ENCODE data around the gene PWWP2B.
A peak's percentile ranks its signal among the peaks of the same experiment; 100 is the strongest.
"Not testable (repeated sequence)": the region's sequence is repeated elsewhere in the genome, so short reads cannot be mapped to it uniquely, and the experiment has no call there.

Gene PWWP2B

DNA sequence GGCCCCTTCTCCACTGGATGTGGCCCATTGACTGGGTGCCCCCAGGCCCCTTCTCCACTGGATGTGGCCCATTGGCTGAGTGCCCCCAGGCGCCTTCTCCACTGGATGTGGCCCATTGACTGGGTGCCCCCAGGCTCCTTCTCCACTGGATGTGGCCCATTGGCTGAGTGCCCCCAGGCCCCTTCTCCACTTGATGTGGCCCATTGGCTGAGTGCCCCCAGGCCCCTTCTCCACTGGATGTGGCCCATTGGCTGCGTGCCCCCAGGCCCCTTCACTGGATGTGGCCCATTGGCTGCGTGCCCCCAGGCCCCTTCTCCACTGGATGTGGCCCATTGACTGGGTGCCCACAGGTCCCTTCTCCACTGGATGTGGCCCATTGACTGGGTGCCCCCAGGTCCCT lies 39.1 kb downstream of the PWWP2B start:
- DNase-seq, result not testable (repeated sequence)

DNA sequence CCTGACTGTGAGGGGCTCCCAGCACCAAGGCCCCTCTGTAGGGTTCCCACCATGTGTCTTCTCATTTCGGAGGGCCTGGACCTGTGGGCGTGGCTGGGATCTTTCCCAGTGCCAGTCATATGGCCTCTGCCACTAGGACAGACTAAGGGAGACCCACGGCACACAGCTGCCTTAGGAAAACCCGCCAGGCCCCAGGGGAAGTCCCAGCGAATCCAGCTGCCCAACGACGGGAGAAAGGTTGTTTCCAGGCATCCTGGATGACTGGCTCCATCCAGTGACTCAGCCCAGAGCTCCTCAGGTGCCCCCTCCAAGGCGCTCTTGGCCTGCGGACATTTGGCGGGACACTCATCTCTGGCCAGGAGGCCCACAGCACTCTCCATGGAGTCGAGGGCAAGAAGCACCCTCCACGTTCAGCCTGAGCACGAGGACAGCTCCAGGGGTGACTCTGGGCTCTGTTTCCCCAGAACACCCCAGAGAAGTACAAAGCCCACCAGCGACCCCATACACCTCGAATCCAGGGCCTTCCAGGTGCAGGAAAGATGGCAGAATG lies 39.9 kb downstream of the PWWP2B start:
- DNase-seq, result no peak

DNA sequence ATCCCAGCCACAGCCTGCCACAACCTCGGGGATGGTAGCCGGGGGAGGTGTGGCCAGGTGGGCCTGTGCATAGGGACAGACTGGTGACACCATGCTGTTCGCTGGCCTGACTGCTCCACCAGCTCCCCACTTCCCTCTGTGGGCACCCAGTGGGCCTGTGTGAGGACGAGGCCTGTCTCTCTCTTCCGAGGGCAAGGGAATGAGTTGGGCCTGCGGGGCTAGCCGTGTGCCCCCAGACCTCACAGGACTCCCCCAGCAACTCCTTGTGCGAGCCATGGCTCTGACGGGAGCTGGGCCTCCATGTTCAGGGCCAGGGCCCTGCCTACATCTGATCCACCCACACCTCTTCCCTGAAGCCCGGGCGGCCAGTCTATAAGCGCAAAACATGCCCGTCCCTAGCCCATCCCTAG lies 40.5 kb downstream of the PWWP2B start:
- no peak for DNase-seq

DNA sequence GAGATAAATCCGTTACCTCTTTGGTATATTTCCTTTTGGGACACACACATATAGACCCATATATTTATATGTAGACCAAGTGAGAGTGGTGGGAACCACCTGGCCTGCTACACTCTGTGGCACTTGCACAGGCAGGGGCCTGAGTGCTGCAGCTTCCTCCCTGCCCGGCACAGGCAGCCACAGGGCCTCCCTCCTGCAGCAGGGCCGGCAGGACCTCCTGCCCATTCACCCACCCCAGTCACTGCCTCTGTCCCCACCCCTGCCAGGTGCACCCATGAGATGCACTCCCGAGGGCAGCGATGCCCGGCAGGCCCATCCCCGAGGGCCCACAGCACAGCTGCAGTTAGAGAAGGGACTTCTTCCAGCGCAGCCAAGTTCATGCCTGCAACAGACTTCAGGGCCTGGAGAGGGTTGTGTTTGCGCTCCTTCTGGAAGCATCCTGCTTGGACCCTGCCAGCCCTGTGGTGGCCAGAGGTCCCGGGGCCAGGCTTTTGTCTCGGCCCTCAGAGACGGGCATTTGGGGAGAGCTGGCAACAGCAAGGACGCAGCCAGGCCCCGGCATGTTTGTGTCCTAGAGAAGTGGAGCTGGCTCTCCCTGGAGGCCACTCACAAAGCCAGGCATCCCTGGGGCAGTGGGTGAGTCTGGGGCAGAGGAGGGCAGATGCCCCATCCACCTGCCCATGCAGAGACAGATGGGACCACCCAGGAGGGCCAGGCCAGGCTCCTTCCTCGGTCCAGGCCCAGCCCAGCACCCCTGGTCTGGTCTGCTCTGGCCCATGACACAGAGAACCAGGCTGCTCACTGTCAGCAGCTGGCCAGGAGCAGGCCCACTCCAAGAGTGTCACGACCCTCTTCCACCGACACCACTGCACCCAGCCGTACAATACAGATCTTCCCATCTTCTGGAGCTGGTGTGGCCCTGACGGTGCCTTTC lies 41.4 kb downstream of the PWWP2B start:
- DNase-seq, result no peak

DNA sequence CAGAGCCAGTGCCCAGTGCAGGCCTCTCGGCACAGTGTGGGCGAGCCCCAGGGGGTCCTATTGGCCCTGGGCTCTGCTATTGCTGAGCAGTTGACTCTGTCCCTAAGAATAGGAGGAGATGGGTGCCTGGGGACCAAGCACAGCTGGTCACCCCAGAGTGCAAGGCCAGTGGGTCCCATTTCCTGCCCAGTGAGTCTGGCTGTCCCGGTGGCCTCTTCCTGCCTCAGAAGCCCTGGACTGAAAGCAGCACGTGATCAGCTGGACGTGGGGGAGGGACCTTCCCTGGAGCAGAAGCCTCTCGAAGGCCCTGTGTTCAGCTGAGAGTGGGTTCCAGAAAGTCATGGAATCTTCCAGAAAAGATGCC lies 42.0 kb downstream of the PWWP2B start:
- DNase-seq, result no peak

DNA sequence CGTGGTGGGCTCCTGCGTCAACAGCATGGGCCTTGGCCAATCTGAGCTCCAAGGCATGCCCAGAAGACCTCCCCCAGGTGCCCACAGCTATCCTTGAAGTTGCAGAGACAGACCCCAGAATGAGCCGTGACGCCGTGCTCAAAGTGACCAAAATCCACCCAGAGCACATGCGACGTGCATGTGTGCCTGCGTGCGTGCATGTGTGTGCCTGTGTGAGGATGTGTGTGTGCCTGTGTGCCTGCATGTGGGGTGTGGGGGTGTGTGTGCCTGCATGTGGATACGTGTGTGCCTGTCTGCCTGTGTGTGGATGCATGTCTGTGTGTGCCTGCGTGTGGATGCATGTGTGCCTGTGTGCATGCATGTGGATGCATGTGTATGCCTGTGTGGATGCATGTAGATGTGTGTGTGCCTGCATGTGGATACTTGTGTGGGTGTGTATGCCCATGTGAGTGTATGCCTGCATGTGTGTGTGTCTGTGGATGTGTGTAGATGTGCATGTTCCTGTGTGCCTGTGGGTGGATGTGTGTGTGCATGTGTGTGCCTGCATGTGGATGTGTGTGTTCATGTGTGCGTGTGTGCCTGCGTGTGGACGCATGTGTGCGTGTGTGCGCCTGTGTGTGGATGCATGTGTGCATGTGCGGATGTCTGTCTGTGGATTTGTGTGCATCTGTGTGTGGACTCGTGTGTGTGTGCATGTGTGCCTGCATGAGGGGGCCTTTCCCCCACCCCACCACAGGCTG lies 42.6 kb downstream of the PWWP2B start:
- no peak for DNase-seq

DNA sequence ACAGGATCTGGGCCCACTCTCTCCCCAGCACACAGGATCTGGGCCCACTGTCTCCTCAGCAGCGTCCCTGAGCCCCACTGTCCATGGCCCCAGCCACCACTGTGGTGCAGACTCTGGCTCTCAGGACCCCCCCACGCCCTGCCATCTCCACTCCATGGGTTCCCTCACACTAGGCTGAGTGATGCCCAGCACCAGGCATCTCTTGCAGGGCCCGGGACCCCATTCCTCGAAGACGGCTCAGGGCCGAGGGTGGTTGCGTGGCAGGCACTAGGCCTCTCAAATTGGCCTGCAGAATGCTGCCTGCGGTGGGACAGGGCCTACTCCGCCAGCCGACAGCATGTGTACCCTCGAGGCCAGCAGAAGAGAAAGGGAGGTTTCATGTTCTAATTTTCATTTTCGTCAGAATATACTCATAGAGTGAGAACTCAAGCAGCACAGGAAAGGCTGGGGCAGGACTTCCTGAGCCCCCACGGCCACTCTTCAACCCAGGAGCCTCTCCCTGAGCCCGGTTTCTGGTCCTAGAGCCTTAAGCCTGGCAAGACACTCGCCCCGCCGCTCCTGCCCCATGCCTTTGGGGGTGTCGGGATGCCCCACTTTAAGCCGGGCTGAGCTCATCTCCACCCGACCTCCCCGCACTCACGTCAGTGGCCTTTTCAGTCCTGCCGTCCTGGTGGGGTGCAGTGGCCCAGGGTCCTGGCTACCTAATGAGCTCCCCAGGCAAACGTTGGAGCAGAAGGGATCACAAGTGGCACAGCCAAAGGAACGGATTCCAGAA lies 44.0 kb downstream of the PWWP2B start:
- DNase-seq, result no peak

DNA sequence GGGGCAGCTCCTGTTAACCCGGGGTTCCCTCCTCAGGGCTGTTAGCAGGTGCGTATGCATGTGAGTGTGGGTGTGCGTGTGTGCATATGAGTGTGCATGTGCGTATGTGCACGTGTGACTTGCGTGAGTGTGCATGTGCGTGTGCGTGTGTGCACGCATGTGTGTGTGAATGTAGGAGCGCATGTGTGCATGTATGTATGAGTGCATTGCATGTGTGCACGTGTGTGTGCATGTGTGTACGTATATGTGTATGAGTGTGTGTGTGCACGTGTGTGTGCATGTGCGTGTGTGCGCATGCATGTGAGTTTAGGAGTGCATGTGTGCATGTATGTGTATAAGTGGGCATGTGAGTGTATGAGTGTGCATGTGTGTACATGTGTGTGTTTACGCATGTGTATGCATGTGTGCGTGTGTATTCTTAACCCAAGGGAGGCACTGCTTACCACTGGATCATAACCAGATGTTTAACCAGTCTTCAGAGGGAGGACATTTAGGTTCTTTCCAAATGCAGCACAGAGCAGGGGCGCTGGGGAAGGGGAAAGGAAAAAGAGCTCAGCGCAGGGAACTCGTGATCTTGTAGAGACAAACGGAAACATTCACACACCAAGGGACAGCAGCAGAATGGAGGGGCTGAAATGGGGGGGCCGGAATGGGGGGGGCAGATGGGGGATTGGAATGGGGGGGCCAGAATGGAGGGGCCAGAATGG lies 45.0 kb downstream of the PWWP2B start:
- DNase-seq, result no peak

DNA sequence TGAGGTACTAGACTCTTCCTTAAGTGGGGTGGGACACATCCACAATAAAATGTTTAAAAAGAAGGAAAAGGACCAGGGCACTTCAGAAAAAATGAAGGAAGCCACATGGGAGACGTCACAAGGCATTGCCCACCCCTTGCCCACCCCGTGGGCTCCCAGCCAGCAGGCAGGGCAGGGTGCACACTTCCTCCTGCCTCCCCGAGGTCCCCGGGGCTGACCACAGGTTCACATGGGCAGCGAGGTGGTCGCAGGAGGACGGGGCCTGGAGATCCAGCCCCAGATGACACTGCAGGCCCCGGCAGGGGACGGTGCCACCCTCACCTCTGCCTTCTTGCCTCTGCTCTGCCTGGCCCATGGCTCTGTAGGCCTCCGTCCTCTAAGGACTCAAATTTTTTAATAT lies 45.6 kb downstream of the PWWP2B start:
- DNase-seq, result no peak

DNA sequence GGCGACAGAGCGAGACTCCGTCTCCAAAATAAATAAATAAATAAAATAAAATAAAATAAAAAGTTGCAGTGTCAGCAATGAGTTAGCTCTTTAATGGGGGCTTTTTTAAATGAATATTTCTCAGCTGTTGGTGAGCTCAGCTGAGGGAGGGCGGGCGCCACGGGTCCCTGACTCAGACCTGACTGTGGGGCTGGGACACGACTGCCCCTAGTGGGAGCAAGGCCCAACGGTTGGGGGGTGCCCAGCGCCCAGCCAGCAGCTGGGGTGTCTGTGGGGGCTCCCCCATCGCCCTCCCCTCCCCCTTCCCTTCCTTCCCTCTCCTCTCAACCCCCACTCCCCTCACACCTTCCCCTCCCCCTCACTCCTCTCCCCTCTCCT lies 46.6 kb downstream of the PWWP2B start:
- DNase-seq, result peak; percentile 31 to 67 (median 50)

DNA sequence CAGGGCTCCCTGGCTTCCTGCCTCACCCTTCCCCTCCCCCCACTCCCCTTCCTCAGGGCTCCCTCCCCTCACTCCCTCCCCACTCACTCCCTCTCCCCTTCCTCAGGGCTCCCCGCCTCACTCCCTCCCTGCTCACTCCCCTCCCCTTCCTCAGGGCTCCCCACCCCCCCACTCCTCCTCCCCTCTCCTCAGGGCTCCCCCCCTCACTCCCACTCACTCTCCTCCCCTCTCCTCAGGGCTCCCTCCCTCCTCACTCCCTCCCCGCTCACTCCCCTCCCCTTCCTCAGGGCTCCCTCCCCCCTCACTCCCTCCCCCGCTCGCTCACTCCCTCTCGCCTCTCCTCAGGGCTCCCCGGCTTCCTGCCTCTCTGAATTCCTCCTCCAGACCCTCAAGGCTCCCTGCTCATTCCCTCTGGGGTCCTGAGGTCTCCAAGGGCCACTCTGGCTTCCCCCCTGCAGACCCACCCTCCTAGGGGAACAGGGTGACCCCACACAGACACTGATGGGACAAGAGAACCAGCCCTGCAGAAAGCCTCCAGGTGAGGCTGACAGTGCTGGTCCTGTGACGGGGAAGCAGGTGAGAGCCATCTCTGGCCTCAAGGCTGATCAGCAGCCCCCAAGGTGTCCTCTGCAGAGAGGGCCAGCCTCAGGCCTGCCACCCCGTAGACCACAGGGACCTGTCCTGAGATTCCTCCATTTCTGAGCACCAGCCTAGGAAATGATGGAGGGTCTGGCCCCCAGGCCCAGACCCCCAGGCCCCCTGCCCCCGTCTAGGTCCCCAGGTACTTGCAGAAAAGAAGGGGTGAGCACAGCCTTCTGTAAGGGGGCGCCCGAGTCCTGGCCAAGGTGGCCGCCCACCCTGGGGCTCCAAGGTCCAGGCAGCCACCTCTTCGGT lies 47.2 kb downstream of the PWWP2B start:
- DNase-seq, result peak in 2 of 4 experiments; percentile 11 to 28

DNA sequence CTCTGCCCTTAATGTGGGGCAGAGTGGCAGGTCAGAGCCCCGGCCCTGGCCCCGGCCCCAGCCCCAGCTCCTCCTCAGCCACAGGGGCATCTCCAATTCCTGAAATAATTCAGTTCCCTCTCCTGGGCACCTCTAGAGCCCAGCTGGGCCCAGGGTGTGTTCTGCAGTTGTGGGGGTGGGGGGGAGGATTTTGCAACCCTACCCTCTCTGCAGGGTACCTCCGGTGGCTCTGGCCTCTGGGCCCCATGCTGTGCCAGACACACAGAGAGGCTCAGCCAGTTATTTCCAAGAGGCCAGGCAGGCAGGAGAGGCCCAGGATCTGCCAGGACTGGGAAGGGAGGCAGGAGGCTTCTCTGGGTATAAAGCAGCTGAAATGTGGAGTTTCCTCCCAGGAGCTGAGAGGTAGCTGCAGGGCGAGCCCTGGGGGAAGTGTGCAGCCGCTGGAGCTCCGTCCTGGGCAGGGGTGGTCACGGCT lies 47.9 kb downstream of the PWWP2B start:
- DNase-seq, result no peak

DNA sequence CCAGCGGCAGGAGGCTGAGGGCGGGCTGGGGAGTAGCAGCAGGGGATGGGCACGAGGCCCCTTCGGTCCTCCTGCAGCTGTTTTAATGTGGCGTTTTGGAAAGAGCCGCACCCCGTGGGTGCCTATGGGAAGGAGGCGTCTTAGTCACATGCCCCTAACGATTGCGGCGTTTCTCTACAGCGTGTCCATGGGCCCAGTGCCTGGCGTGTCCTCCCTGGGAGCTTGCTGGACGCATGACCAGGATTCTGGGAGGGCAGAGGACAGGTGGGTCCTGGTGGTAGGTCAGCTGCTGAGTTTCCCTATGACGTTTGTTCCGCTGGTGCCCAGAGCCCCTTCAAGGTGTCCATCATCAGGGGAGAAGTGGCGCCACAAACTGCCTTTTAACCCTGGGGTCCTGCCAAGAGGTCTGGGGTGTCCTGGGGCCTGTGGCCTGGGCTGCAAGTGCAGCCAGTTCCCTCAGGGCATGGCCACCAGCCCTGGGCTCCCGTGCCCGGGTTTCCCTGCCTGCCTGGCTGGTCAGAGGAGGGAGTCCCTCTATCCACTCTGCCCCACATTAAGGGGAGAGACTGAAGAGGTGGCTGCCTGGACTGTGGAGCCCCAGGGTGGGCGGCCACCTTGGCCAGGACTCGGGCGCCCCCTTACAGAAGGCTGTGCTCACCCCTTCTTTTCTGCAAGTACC lies 48.7 kb downstream of the PWWP2B start:
- DNase-seq, result no peak

DNA sequence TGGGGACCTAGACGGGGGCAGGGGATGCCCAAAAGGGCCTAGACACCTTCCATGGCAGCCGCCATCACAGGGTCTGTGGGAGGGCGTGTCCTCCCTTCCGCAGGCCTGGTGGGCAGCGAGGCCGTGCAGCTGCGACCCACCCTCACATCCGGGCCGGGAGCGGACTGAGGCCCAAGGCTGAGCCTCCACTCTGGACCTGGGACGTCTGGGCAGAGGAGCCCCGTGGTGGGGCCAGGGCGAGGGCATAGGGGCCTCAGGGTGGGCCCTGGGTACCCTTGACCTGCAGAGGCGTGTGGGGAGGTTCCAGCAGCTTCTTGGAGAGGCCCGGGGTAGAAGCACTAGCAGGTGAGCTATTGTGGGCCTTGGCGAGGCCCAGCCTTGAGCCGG lies 49.2 kb downstream of the PWWP2B start:
- no peak for DNase-seq

DNA sequence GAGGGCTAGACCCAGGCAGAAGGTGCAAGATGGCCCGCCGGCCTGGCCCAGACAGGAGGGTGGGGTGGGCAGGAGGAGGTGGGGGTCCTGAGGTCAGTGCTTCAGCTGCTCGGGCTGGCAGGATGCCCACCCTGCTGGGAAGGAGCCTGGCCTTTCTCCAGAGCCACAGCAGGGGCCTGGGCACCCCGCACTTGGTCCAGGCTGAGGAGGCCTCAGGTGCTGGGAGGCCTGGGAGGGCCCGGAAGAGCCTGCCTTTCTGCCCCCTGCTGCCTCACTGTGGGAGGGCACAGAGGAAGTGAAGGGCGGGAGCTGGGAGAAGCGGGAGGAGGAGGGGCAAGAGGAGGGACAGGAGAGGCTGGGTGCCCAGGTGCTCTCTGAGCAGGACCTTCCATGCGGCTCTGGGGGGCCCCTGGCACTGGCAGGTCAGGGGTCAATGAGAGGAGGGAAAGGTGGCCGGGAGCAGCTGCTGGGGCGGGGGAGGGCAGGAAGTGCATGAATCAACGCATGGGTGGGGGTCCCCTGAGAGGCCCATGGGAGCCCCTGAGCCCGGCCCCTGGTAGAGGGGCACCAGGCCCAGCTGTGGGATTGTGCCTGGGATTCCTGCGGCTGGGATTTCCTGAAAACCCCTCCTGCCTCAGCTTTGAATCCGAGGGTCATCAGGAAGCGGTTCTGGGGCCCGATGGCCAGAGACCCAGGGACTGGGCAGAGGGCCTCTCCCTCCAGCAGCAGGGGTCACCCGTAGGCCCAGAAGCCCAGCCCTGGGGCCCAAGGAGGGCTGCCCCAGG lies 49.9 kb downstream of the PWWP2B start:
- DNase-seq, result peak in 3 of 4 experiments; percentile 24 to 54 (median 31)

DNA sequence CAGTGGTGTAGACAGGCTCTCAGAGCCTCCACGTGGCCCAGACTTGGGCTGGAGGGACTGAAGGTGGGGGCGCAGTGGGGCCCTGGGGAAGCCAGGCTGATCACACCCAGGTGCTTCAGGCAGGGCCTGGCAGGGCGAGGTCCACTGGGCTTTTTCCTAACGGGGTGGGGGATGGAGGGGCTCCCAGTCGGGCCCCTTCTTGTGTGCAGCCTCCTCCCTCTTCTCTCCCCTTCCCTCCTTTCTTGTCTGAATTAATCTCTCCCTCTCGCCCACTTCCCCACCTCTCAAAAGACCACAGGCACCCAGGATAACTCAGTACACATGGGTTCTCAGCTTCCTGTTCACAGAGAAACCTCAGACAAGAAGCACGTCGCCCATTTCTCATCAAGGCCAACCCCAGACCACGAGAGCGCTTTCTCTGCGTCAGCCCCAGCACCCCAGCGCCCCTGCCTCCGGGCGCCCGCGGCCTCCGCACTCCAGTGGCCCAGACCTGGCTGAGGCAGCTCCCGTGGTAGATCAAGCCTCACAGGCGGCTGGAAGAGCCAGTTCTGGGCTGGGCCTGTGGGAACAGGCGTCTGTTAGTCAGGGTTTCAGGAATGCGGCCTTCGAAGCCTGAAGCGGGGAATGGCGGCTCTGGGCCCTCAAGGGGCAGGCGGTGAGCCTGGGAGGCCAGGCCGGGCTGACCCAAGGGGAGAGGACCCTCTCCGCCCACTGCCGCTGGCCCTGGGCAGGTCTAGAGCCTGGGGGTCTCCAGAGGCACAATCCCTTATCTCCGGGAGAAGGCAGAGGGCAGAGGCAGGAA lies 50.6 kb downstream of the PWWP2B start:
- peak in 3 of 4 experiments; percentile 19 to 72 (median 64) for DNase-seq

DNA sequence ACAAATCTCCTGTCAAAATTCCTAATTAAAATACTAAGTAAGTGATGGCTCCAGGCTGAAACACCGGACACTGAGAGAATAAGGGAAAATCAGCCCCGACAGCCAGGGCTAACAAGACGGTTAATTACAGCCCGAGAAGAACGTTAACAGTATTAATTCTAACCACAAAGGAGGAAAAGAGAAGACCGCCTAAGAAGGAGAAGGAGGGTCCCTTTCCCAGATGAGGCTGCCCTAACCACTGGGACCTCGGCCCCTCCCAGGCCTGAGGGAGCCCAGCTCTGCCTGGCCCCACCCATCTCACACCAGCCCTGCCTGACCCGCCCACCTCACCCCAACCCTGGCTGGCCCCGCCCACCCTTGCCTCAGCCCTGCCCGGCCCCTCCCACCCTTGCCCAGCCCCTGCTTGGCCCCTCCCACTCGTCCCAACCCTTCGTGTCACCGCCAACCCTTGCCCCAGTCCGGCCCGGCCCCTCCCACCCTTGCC lies 51.3 kb downstream of the PWWP2B start:
- peak in 2 of 4 experiments; percentile 27 for DNase-seq

DNA sequence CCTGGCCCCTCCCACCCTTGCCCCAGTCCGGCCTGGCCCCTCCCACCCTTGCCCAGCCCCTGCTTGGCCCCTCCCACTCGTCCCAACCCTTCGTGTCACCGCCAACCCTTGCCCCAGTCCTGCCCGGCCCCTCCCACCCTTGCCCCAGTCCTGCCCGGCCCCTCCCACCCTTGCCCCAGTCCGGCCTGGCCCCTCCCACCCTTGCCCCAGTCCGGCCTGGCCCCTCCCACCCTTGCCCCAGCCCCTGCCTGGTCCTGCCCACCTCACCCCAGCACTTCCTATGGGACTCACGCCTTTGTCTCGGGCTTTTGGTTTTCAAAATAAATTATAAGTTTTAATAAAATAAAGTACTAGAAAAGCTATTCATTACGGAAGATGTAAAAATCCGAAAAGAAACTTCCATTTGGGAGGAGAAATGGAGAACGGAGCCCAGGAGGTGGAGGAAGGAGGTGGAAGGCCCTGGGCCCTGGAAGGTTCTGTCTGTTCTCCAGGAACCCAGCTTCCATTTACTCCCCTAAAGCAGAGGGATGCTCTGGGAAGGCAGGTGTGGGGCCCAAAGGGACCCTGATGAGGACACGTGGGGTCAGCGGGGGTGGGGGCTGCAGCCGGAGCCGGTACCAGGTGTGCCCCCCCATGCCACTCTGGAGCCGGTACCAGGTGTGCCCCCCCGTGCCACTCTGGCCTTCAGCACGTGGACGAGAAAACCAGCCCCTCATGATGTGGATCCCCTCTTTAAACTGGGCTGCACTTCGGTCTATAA lies 52.2 kb downstream of the PWWP2B start:
- DNase-seq, result no peak
